Neural progenitor cell (in vitro differentiated cells): ENCODE results near the gene SS18L1. TPM values are rescaled to one million over a fixed set of nuclear protein-coding genes. Genes with fewer than 3 reads are reported as not detected.

ENCODE experiments used
- DNase-seq: peaks from one replicate; pipeline ENCODE4 v3.0.0-alpha.2; 2016; ENCODE audit warnings: low spot score
- H2AFZ ChIP-seq: fragments of 200-600 bp; sonication (generic); replicated peaks from 2 replicates; pipeline ENCODE4 v1.6.1; 2016; ENCODE audit warnings: antibody characterized with exemption
- H3F3A ChIP-seq: fragments of 200-600 bp; sonication (generic); 2 replicates; pipeline ENCODE4 v1.6.1; 2016; ENCODE audit warnings: antibody characterized with exemption, low read depth
- H3K27ac ChIP-seq: fragments of 200-600 bp; sonication (generic); 2 replicates; pipeline ENCODE4 v1.5.1; 2016; ENCODE audit warnings: mild to moderate bottlenecking
- H3K27me3 ChIP-seq: fragments of 200-600 bp; sonication (generic); 2 replicates; pipeline ENCODE4 v1.6.1; 2016; ENCODE audit warnings: mild to moderate bottlenecking, moderate library complexity
- H3K36me3 ChIP-seq: fragments of 200-600 bp; sonication (generic); 2 replicates; pipeline ENCODE4 v1.5.1; 2016
- H3K4me1 ChIP-seq: fragments of 200-600 bp; sonication (generic); 2 replicates; pipeline ENCODE4 v1.6.1; 2016; ENCODE audit warnings: mixed run types
- H3K4me2 ChIP-seq: fragments of 200-600 bp; sonication (generic); 2 replicates; pipeline ENCODE4 v1.6.1; 2016
- H3K4me3 ChIP-seq: fragments of 200-600 bp; sonication (generic); 2 replicates; pipeline ENCODE4 v1.5.1; 2016
- H3K79me2 ChIP-seq: fragments of 200-600 bp; sonication (generic); 2 replicates; pipeline ENCODE4 v1.6.1; 2016; ENCODE audit warnings: low read depth
- H3K9ac ChIP-seq: fragments of 200-600 bp; sonication (generic); 2 replicates; pipeline ENCODE4 v1.6.1; 2016
- H3K9me3 ChIP-seq: fragments of 200-600 bp; sonication (generic); 2 replicates; pipeline ENCODE4 v1.5.1; 2016; ENCODE audit warnings: low read depth
- H4K20me1 ChIP-seq: fragments of 200-600 bp; sonication (generic); 2 replicates; pipeline ENCODE4 v1.6.1; 2016; ENCODE audit warnings: low read depth
- H3K27ac Mint-ChIP-seq: 3 replicates; pipeline ENCODE4 v1.8.0; 2021; ENCODE audit warnings: mixed read lengths
- H3K27me3 Mint-ChIP-seq: 2 replicates; pipeline ENCODE4 v1.8.0; 2022; ENCODE audit warnings: low read depth, mild to moderate bottlenecking, inconsistent platforms, moderate library complexity, mixed read lengths; ENCODE audit not compliant: insufficient read depth
- H3K36me3 Mint-ChIP-seq: 3 replicates; pipeline ENCODE4 v1.8.0; 2021; ENCODE audit warnings: mixed read lengths
- H3K4me1 Mint-ChIP-seq: 3 replicates; pipeline ENCODE4 v1.8.0; 2021; ENCODE audit warnings: mixed read lengths
- H3K4me3 Mint-ChIP-seq: 3 replicates; pipeline ENCODE4 v1.8.0; 2021; ENCODE audit warnings: mild to moderate bottlenecking, moderate library complexity, mixed read lengths
- H3K9me3 Mint-ChIP-seq: 3 replicates; pipeline ENCODE4 v1.8.0; 2020; ENCODE audit warnings: mixed read lengths
- CTCF ChIP-seq: fragments of 200-600 bp; sonication (generic); IDR thresholded peaks from 2 replicates; pipeline ENCODE4 v1.5.1; 2017; ENCODE audit warnings: antibody characterized with exemption, mild to moderate bottlenecking
- EZH2 ChIP-seq: fragments of 200-600 bp; sonication (generic); IDR thresholded peaks from 2 replicates; pipeline ENCODE4 v1.6.1; 2017; ENCODE audit warnings: antibody characterized with exemption, mild to moderate bottlenecking, moderate library complexity
- EZH2phosphoT487 ChIP-seq: fragments of 200-600 bp; sonication (generic); IDR thresholded peaks from 2 replicates; pipeline ENCODE4 v1.6.1; 2017; ENCODE audit warnings: antibody characterized with exemption
- total RNA-seq: library from RNA; depleted of rRNA; stranded (reverse); fragments of >200 nt; gene quantifications from 2 replicates; pipeline ENCODE4 v1.2.3, GENCODE V29; 2015; ENCODE audit warnings: low replicate concordance

SS18L1 gene
- total RNA-seq, 1 donor from 2014 or later: 25.5 TPM

- no peak overlapping the region for H3K4me2 ChIP-seq
- H3K36me3 ChIP-seq: peaks cover 3% of the 10 kb centered on the region
- no peak for DNase-seq
- Mint-ChIP-seq H3K4me3 (no peak overlapping the region), H3K27me3 (peaks cover 13% of the 10 kb centered on the region), H3K27ac (peak overlapping the region; percentile 81), H3K4me1 (no peaks in the 10 kb centered on the region), H3K9me3 (no peaks in the 10 kb centered on the region), H3K36me3 (peaks cover 47% of the 10 kb centered on the region)
- no peak overlapping the region for H3K4me3 ChIP-seq
- H3K27ac ChIP-seq: no peak overlapping the region
- H2AFZ ChIP-seq: no peak overlapping the region
- H3K9me3 ChIP-seq: no peaks in the 10 kb centered on the region
- H3K4me1 ChIP-seq: no peaks in the 10 kb centered on the region
- TF ChIP-seq CTCF: no peak
- H3K9ac ChIP-seq: no peak overlapping the region
- no peaks in the 10 kb centered on the region for H3K27me3 ChIP-seq
- H4K20me1 ChIP-seq: peaks cover 92% of the 10 kb centered on the region
- H3K79me2 ChIP-seq: peaks cover 26% of the 10 kb centered on the region
- peaks cover 38% of the 10 kb centered on the region for H3F3A ChIP-seq
These were observed 11.1 kb upstream of the SS18L1 start for GRCh38 chr20:62132421-62132820.

- H3K4me3 Mint-ChIP-seq: peak overlapping the region; percentile 24
- Histone ChIP-seq H4K20me1 (peaks cover 92% of the 10 kb centered on the region), H3K27ac (no peak overlapping the region), H3K79me2 (peaks cover 21% of the 10 kb centered on the region), H2AFZ (no peak overlapping the region), H3F3A (peaks cover 46% of the 10 kb centered on the region), H3K4me3 (no peak overlapping the region), H3K9ac (no peak overlapping the region), H3K4me2 (no peak overlapping the region), H3K9me3 (no peaks in the 10 kb centered on the region), H3K36me3 (peaks cover 3% of the 10 kb centered on the region), H3K27me3 (no peaks in the 10 kb centered on the region), H3K4me1 (no peaks in the 10 kb centered on the region)
- H3K36me3 Mint-ChIP-seq: peaks cover 48% of the 10 kb centered on the region
- peaks cover 13% of the 10 kb centered on the region for H3K27me3 Mint-ChIP-seq
- H3K9me3 Mint-ChIP-seq: no peaks in the 10 kb centered on the region
- H3K4me1 Mint-ChIP-seq: no peaks in the 10 kb centered on the region
- TF ChIP-seq EZH2phosphoT487 (no peak), CTCF (no peak), EZH2 (no peak)
- no peak overlapping the region for H3K27ac Mint-ChIP-seq
- DNase-seq: no peak
These were observed 10.3 kb upstream of the SS18L1 start for GRCh38 chr20:62133051-62133845.

- Mint-ChIP-seq H3K4me1 (no peaks in the 10 kb centered on the region), H3K36me3 (peaks cover 45% of the 10 kb centered on the region), H3K27me3 (peaks cover 8% of the 10 kb centered on the region), H3K27ac (no peak overlapping the region), H3K4me3 (no peak overlapping the region), H3K9me3 (no peaks in the 10 kb centered on the region)
- H3K27me3 ChIP-seq: no peaks in the 10 kb centered on the region
- no peak for DNase-seq
- H3K4me1 ChIP-seq: no peaks in the 10 kb centered on the region
- no peak overlapping the region for H2AFZ ChIP-seq
- no peak overlapping the region for H3K4me2 ChIP-seq
- no peak overlapping the region for H3K9ac ChIP-seq
- peaks cover 52% of the 10 kb centered on the region for H3F3A ChIP-seq
- peak; percentile 4 for TF ChIP-seq CTCF
- TF ChIP-seq EZH2phosphoT487: no peak
- peaks cover 5% of the 10 kb centered on the region for H3K36me3 ChIP-seq
- H3K79me2 ChIP-seq: peaks cover 20% of the 10 kb centered on the region
- no peak overlapping the region for H3K4me3 ChIP-seq
- no peak overlapping the region for H3K27ac ChIP-seq
- H3K9me3 ChIP-seq: no peaks in the 10 kb centered on the region
- peaks cover 90% of the 10 kb centered on the region for H4K20me1 ChIP-seq
These were observed 9.7 kb upstream of the SS18L1 start for GRCh38 chr20:62133864-62134263.
